Muscle layer of duodenum (tissue), 2 donors: Measurements from ENCODE around the gene CHID1.

Experiments used
- H3K27ac ChIP-seq: one replicate; pipeline ENCODE4 v1.7.0; 2013; ENCODE audit warnings: mild to moderate bottlenecking, low read length
- H3K27me3 ChIP-seq: one replicate; pipeline ENCODE4 v1.7.0; 2013; ENCODE audit warnings: low read depth, mild to moderate bottlenecking, control low read depth, low read length
- H3K36me3 ChIP-seq, 2 donors: one replicate each; pipeline ENCODE4 v1.7.0; 2013; ENCODE audit warnings: low read length in 2 of 2, control low read depth in 1 of 2, mild to moderate bottlenecking in 1 of 2; ENCODE audit not compliant: insufficient read depth in 2 of 2, control insufficient read depth in 1 of 2
- H3K4me1 ChIP-seq, 2 donors: one replicate each; pipeline ENCODE4 v1.7.0; 2013; ENCODE audit warnings: low read length in 2 of 2, mild to moderate bottlenecking in 2 of 2, control low read depth in 1 of 2, moderate library complexity in 1 of 2; ENCODE audit not compliant: insufficient read depth in 2 of 2, control insufficient read depth in 1 of 2
- H3K4me3 ChIP-seq, 2 donors: one replicate each; pipeline ENCODE4 v1.7.0; 2013; ENCODE audit warnings: low read length in 2 of 2, low read depth in 1 of 2, mild to moderate bottlenecking in 1 of 2
- H3K9me3 ChIP-seq, 2 donors: one replicate each; pipeline ENCODE4 v1.7.0; 2013; ENCODE audit warnings: low read length in 2 of 2, control low read depth in 1 of 2, mild to moderate bottlenecking in 1 of 2; ENCODE audit not compliant: control insufficient read depth in 1 of 2
- donor health status: healthy.

The CHID1 gene

DNA sequence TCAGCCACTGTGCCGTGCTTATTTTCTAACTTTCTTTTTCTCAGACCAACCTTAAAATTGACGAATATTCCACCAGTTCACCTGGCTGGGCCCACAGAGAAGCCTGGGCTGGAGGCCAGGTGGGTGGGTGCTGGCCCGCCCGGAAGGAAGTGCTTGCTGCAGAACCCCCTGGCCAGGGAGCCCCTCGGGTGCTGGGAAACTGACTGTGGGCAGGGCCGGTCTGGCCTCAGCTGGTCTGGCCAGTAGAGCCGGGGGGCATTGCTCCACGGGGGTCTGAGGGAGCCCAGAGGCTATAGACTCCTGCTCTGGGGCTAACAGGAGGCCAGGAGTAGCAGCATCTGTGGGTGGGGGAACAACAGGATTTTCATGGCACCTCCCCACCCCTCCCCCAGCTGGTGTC lies 6.8 kb upstream of the CHID1 start:
- H3K27me3 ChIP-seq = no peaks in the 10 kb centered on the region
- no peaks in the 10 kb centered on the region for H3K9me3 ChIP-seq
- no peaks in the 10 kb centered on the region for H3K4me1 ChIP-seq
- H3K36me3 ChIP-seq = no peaks in the 10 kb centered on the region
- H3K27ac ChIP-seq = no peak overlapping the region
- no peak overlapping the region for H3K4me3 ChIP-seq

DNA sequence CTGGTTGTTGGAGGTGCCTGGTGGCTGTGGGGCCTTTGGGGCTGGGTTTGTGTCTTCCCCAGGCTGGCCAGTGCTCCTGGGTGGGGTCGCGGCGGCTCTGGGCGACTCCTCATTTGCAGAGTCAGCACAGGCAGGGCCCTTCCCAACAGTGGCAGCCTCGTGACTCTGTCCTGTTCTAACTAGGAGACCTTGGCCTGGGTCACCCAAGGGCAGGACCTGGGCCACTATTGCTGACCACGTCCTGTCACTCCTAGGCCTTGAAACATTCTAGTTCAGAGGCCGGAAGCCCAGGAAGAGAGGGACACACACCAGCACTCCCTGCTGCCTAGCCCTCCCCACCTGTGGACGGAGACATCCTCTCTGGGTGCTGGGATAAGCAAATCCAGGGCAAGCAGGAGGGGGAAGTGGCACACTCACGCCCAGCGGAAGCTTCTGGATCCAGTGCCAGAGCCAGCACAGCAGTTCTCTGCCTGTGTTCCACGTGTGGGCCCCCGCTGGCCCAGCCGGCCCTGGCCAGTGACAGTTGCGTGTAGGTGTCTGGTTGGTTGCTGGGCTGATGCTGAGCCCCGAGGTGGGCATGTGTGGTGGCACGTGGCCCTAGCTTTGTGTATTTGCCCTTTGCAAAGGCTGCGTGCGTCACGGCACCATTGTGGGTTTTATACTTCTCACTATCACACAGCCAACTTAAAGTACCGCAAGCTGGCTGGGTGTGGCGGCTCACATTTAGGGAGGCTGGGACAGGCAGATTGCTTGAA lies 4.3 kb upstream of the CHID1 start:
- H3K27me3 ChIP-seq = no peaks in the 10 kb centered on the region
- H3K36me3 ChIP-seq = no peaks in the 10 kb centered on the region
- H3K4me1 ChIP-seq = peaks cover 0 to 12% of the 10 kb centered on the region in 2 donors
- H3K27ac ChIP-seq = no peak overlapping the region
- H3K9me3 ChIP-seq = no peaks in the 10 kb centered on the region
- H3K4me3 ChIP-seq = no peak overlapping the region

DNA sequence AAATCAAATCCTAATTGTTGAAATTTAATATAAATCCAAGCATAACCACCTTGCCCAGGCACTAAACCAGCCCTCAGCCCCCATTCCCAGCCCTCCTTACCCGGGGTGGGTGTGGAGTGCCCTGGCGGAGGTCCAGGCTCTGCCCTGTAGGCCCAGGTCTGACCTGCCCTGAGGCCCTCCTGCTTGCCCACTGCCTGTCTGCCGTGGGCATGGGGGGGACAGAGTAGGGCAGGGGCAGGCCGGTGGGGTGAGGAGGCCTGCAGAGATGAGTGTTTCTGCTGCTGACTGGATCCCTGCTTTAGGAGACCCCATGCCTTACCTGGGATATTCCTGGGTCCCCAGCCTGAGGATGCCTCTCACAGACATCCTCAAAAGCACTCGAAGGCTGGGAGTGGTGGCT lies 3.6 kb upstream of the CHID1 start:
- H3K4me3 ChIP-seq = no peak overlapping the region
- no peaks in the 10 kb centered on the region for H3K36me3 ChIP-seq
- no peaks in the 10 kb centered on the region for H3K27me3 ChIP-seq
- H3K27ac ChIP-seq = no peak overlapping the region
- peaks cover 0 to 19% of the 10 kb centered on the region in 2 donors for H3K4me1 ChIP-seq
- no peaks in the 10 kb centered on the region for H3K9me3 ChIP-seq

DNA sequence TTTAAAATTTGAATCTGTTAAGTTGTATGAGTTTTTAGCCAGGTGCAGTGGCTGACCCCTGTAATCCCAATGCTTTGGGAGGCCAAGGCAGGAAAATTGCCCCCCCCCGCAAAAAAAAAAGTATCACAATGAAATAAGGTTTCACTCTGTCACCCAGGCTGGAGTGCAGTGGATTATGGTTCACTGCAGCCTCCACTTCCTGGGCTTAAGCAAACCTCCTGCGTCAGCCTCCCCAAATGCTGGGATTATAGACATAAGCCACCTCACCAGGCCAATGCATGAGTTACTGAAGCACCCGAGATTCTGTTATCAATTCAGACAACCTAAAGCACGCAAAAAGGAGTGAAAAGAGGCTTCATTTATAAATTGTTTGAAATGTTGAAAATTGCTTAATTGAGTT lies 2.4 kb upstream of the CHID1 start:
- H3K27me3 ChIP-seq = no peaks in the 10 kb centered on the region
- peaks cover 0 to 20% of the 10 kb centered on the region in 2 donors for H3K4me1 ChIP-seq
- no peak overlapping the region for H3K4me3 ChIP-seq
- no peak overlapping the region for H3K27ac ChIP-seq
- no peaks in the 10 kb centered on the region for H3K9me3 ChIP-seq
- no peaks in the 10 kb centered on the region for H3K36me3 ChIP-seq

DNA sequence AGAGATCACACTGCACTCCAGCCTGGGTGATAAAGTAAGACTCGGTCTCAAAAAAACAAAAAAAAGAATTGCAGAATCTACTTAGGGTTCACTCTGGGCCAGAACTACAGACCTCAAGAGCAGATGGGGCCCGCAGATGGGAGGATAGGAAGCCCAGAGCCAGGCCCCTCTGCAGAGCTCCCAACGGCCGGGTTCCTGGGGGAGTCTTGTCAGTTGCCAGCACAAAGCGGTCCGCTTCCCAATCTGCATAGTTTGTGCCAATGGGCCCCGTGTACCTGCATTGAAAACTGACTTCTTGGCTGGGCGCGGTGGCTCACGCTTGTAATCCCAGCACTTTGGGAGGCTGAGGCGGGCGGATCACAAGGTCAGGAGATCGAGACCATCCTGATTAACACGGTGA lies 1.7 kb upstream of the CHID1 start:
- Histone ChIP-seq H3K4me3 (no peak overlapping the region), H3K27ac (no peak overlapping the region), H3K27me3 (no peaks in the 10 kb centered on the region), H3K36me3 (no peaks in the 10 kb centered on the region), H3K4me1 (peaks cover 0 to 20% of the 10 kb centered on the region in 2 donors), H3K9me3 (no peaks in the 10 kb centered on the region)

DNA sequence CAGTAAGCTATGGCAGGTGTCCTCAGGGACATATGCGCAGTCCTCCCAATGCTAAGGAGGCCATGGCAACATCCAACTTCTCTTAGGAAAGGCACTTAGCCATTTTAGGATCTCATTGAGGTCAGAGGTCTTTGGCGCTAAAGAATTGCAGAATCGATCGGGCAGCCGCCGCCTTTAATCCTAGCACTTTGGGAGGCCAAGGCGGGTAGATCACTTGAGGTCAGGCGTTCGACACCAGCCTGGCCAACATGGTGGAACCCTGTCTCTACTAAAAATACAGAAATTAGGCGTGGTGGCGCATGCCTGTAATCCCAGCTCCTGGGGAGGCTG lies 1.2 kb upstream of the CHID1 start:
- H3K27ac ChIP-seq = no peak overlapping the region
- peaks cover 0 to under 1% of the 10 kb centered on the region in 2 donors for H3K36me3 ChIP-seq
- H3K9me3 ChIP-seq = no peaks in the 10 kb centered on the region
- peaks cover 0 to 20% of the 10 kb centered on the region in 2 donors for H3K4me1 ChIP-seq
- peak overlapping the region; percentile 39 to 96 for H3K4me3 ChIP-seq
- H3K27me3 ChIP-seq = no peaks in the 10 kb centered on the region

DNA sequence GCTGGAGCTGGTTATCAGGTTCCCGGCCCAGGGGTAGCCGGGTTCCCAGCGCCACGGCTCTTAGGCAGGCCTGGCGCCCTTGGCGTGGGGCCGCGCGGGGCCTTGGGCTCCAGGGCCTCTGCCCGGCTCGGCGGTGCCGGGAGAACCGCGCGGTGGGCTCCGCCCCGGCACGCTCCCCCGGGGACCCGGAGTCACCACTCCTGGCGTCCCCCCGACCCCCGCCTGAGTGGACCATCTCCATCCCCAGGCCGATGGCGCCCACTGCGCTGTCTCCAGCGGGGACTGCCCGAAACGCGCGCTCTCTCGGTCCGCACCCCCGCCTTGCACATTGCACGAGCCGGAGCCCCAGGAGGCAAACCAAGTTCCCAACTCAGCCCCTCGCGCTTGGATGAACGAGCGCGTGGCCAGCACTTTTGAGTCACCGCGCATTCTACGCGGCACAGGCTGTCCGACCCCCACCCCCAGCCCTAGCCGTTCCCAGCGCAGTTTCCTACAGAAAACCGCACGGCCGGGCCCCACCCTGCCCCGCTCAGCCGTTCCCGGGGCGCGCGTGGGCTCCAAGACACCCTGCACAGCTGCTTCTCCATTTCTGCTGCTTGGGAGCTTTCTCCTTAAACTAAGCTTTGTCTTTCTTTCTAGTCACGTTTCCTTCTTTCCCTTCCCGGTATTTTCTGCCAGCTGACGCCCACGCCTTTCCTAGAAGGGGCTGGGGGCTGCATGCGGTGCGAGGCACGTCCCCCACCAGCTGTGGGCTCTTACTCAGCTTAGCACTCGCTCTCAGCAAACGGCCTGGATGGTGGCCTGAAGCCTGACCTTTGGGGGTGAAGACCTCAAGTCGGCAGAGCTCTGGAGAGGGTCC lies 650 bp upstream of the CHID1 start:
- Histone ChIP-seq H3K4me3 (peak overlapping the region; percentile 39 to 96), H3K27me3 (no peaks in the 10 kb centered on the region), H3K36me3 (peaks cover 0 to 6% of the 10 kb centered on the region in 2 donors), H3K4me1 (peaks cover 0 to 20% of the 10 kb centered on the region in 2 donors), H3K9me3 (no peaks in the 10 kb centered on the region), H3K27ac (no peak overlapping the region)

DNA sequence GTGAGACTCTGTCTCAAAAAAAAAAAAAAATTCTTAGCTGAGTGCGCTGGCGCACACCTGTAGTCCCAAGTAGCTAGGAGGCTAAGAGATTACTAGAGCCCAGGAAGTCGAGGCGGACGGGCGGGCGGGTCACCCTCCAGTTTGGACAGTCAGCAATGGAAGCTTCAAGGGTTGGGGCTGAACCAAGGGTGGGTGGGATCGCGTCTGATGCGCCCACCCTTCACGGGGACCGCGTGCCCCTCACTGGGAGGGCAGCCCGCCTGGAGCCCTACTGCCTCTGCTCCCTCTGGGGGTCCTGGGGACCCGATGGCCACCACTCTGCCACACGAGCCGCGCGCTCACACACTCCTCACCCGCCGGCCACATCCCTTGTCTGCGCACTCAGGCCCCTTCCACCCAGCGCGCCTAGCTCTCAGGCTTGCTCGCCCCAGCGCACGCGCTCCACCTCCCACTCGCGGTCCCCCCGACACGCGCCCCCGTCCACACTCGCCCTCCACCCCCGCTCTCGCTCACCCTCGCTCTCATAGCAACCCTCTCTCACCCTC lies 494 bp downstream of the CHID1 start:
- Histone ChIP-seq H3K36me3 (peaks cover 0 to 8% of the 10 kb centered on the region in 2 donors), H3K4me3 (peak overlapping the region; percentile 67 to 96), H3K27me3 (no peaks in the 10 kb centered on the region), H3K9me3 (no peaks in the 10 kb centered on the region), H3K4me1 (peaks cover 0 to 20% of the 10 kb centered on the region in 2 donors), H3K27ac (no peak overlapping the region)

DNA sequence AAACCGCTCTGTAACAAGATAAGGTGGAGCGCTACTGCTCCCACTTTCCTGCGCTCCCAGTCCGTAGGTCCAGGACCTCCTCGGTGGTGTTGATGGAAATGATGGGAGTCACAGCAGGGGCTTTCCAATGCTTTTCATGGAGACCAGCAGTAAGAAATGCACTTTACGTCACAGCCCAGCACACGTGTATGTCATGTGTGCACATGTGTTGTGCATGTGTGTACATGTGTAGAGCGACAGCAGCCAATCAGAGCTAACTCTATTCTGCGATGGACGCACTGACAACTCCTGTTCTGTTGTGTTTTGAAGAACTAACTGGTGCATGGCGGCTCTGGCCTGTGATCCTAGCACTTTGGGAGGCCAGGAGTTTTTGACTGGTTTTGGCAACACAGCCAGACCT lies 1.2 kb downstream of the CHID1 start:
- H3K4me3 ChIP-seq = no peak overlapping the region

DNA sequence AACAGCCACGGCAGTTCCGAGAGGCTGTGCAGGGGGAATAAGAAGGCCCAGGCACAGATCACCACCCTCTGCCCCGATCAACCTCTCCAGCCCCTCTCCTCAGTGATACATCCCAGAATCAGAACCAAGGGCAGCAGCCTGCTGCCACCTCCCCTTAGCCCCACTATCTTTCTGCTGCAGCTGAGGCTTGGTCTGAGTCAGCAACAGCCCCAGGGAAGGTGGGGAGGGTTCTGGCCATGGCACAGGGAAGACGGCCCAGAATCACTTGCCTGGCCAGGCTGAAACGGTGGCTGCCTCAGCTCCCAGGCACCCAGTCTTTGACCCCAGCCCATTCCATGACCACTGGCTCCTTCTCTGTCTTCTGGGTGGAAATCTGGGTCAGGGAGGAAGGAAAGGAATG lies 2.3 kb downstream of the CHID1 start:
- peaks cover 0 to 20% of the 10 kb centered on the region in 2 donors for H3K4me1 ChIP-seq
- no peaks in the 10 kb centered on the region for H3K9me3 ChIP-seq
- no peak overlapping the region for H3K27ac ChIP-seq
- H3K4me3 ChIP-seq = no peak overlapping the region
- peaks cover 9 to 26% of the 10 kb centered on the region in 2 donors for H3K36me3 ChIP-seq
- H3K27me3 ChIP-seq = no peaks in the 10 kb centered on the region

More for the DNA sequence above, 1.2 kb downstream of the CHID1 start:
- Histone ChIP-seq H3K27ac (no peak overlapping the region), H3K9me3 (no peaks in the 10 kb centered on the region), H3K27me3 (no peaks in the 10 kb centered on the region), H3K4me1 (peaks cover 0 to 20% of the 10 kb centered on the region in 2 donors), H3K36me3 (peaks cover 3 to 15% of the 10 kb centered on the region in 2 donors)

DNA sequence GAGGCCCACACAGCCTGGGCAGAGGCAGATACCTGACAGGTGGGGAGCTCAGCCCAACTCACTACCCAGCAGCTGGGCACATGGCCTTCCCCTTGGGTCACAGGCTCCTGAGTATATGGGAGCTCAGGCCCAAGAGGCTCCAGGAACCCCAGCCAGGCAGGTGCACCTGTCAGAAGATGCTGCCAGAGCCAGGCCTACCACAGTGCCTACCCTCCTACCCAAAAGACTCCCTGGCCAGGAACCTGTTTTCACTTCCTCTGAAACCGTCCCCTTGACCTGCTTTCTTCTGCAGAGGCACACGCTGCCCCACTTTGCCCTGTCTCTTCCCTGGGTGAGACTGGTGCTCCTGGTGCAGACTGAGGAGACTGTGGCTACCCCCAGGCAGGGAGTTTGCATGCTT lies 2.9 kb downstream of the CHID1 start:
- H3K9me3 ChIP-seq = no peaks in the 10 kb centered on the region
- no peak overlapping the region for H3K4me3 ChIP-seq
- H3K36me3 ChIP-seq = peaks cover 13 to 32% of the 10 kb centered on the region in 2 donors
- H3K27me3 ChIP-seq = no peaks in the 10 kb centered on the region
- H3K27ac ChIP-seq = no peak overlapping the region
- H3K4me1 ChIP-seq = peaks cover 0 to 20% of the 10 kb centered on the region in 2 donors
